ENCODE measurements around the gene GGT7. TPM values are rescaled to one million over a fixed set of nuclear protein-coding genes. Genes with fewer than 3 reads are reported as not detected.

The GGT7 gene
- total and polyA plus RNA-seq, 8 donors, result 12.1 to 30.3 (median 15.7) TPM

GRCh38 chr20:34798328-34798727 is 74.3 kb downstream of the GGT7 start:
- no peak for TF ChIP-seq CTCF (IDR thresholded peaks at IDR 0.05)
- H3K27ac ChIP-seq, result no peak overlapping the region
- H3K27me3 ChIP-seq, result no peaks in the 10 kb centered on the region
- intact Hi-C loops (cut with DNase I), result no loop called here
- FAIRE-seq (no peak), ATAC-seq (no peak), DNase-seq (no peak)
- no peaks in the 10 kb centered on the region for H3K9me3 ChIP-seq
- peaks cover 0 to 9% (median 0%) of the 10 kb centered on the region in 3 donors for H3K4me1 ChIP-seq
- H3K4me3 ChIP-seq, result no peak overlapping the region
- no peaks in the 10 kb centered on the region for H3K36me3 ChIP-seq
- WGBS, 2 donors, result 61 to 65% methylated on average over 3 of the region's 3 CpGs

GRCh38 chr20:34797012-34797995 is 75.4 kb downstream of the GGT7 start:
- no peak for ATAC-seq
- Histone ChIP-seq H3K4me1 (peaks cover 0 to 9% (median 0%) of the 10 kb centered on the region in 3 donors), H3K9me3 (no peaks in the 10 kb centered on the region), H3K36me3 (no peaks in the 10 kb centered on the region), H3K27me3 (no peaks in the 10 kb centered on the region), H3K27ac (no peak overlapping the region), H3K4me3 (no peak overlapping the region)
- DNase-seq, result no peak
- WGBS, 2 donors, result 88 to 91% methylated on average over 8 of the region's 8 CpGs
- no peak for FAIRE-seq
- TF ChIP-seq CTCF (IDR thresholded peaks at IDR 0.05), result no peak
- intact Hi-C loops (cut with DNase I), result no loop called here

Other genes with a start within 250 kb of the GGT7 start
- 10 to 100 TPM in 1 of 6 donors, 1 to 10 TPM in 5; 4.1 to 11.3 (median 7.7) TPM for gene PIGU, start 195.8 kb downstream of the GGT7 start, total RNA-seq
- 10 to 100 TPM; 12.2 to 20.4 TPM for gene PIGU, start 195.8 kb downstream of the GGT7 start, polyA plus RNA-seq
- 1 to 10 TPM; 3.8 to 7.1 (median 4.6) TPM for gene TP53INP2, start 168.5 kb downstream of the GGT7 start, total RNA-seq
- gene TP53INP2, start 168.5 kb downstream of the GGT7 start, polyA plus RNA-seq, result 1 to 10 TPM; 4.8 to 7.9 TPM
- 10 to 100 TPM; 11.1 to 15.8 (median 11.7) TPM for gene NCOA6, start 47.2 kb downstream of the GGT7 start, total RNA-seq
- gene NCOA6, start 47.2 kb downstream of the GGT7 start, polyA plus RNA-seq, result 10 to 100 TPM; 16.7 to 19.3 TPM
- 10 to 100 TPM; 12.2 to 24.3 (median 19.4) TPM for gene ACSS2, start 3.8 kb upstream of the GGT7 start, total RNA-seq
- 10 to 100 TPM; 29.8 to 42.5 TPM for gene ACSS2, start 3.8 kb upstream of the GGT7 start, polyA plus RNA-seq
- gene GSS, start 83.0 kb upstream of the GGT7 start, total RNA-seq, result 10 to 100 TPM in 4 of 6 donors, 1 to 10 TPM in 2; 6.7 to 17.9 (median 10.7) TPM
- gene GSS, start 83.0 kb upstream of the GGT7 start, polyA plus RNA-seq, result 10 to 100 TPM; 28.7 to 32.2 TPM
- gene MYH7B, start 83.0 kb upstream of the GGT7 start, total RNA-seq, result under 1 TPM; 0.09 to 0.72 (median 0.27) TPM
- gene MYH7B, start 83.0 kb upstream of the GGT7 start, polyA plus RNA-seq, result 1 to 10 TPM; 1.9 to 2.3 TPM
- gene TRPC4AP, start 220.0 kb upstream of the GGT7 start, total RNA-seq, result 10 to 100 TPM; 30.7 to 40.7 (median 33.2) TPM
- gene TRPC4AP, start 220.0 kb upstream of the GGT7 start, polyA plus RNA-seq, result 10 to 100 TPM; 42.4 to 43.1 TPM

All from pancreas (tissue), 10 donors.